ENCODE data around the gene SYNJ2.

The SYNJ2 gene

DNA sequence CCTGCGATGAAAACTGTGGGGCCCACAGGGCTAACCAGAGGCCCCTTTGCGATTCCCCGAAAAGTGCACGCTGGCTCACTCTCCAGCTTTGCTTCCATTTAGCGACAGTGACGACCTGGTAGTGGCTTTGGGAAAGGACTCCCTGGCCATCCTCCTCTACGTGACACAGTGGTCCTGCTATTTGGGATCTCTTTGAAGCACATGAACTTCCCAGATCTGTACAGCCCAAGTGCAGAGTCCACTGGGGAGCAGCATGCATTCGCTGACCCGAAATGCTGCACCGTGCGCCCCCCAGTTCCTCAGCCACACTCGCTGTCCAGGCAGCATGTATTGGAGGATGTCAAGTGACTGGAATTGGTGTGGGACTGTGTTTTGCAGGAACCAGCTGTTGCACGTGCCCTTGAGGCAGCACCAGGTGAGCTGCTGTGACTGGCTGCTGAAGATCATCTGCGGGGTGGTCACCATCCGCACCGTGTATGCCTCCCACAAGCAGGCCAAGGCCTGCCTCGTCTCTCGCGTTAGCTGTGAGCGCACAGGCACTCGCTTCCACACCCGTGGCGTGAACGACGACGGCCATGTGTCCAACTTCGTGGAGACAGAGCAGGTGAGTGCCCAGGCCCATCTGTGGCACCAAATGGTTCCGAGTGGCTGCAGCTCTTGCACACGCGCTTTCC is 51.6 kb downstream of the SYNJ2 start:
- TF ChIP-seq, protein P1, sequence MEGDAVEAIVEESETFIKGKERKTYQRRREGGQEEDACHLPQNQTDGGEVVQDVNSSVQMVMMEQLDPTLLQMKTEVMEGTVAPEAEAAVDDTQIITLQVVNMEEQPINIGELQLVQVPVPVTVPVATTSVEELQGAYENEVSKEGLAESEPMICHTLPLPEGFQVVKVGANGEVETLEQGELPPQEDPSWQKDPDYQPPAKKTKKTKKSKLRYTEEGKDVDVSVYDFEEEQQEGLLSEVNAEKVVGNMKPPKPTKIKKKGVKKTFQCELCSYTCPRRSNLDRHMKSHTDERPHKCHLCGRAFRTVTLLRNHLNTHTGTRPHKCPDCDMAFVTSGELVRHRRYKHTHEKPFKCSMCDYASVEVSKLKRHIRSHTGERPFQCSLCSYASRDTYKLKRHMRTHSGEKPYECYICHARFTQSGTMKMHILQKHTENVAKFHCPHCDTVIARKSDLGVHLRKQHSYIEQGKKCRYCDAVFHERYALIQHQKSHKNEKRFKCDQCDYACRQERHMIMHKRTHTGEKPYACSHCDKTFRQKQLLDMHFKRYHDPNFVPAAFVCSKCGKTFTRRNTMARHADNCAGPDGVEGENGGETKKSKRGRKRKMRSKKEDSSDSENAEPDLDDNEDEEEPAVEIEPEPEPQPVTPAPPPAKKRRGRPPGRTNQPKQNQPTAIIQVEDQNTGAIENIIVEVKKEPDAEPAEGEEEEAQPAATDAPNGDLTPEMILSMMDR (IDR thresholded peaks at IDR 0.05; ENCODE audit: extremely low read depth, missing control alignments), result no peak
- no peak for DNase-seq (ENCODE audit: low spot score)

DNA sequence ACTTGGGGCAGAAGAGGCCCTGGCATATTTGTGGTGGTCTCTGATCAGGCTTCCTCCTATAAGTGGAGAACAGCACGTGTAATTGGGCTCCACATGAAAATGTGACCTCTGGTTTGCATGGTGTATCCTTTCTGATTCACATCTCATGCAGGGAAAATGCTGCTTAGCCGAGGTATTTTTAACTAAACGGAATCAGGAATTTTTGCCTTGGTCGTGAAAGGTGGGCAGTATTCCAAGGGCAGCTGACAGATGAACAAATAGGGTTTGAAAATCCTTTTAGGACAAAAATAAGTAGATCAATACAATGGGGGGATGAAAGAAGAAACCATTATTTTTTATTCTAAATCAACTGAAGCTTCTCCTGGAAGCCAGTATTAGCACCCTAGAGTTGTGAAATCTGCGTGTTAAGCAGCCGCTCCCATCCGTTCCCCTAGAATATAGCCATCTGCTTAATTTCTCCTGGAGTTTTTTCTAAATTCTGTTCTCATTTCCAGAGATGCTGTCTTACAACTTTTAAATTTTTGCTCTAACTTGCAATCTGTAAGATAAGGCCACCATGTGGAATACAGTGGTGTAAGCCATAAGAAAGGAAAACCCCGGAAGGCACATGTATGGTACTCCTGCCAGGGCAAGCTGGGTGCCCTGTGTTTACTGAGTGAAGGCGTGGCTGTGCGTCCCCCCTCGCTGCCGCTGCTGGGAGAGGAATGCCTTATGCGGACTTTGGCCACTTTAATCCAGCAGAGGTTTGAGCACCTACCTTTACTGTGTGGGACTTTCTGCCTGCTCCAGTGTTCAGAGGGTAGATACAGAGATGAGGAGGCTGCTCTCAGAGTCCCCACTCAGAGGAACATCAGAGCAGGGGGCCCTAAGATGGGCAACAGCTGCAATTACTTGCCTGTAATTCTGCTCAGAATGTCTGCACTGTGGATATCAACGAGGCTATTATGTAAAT is 52.4 kb downstream of the SYNJ2 start:
- TF ChIP-seq, protein P1 (IDR thresholded peaks at IDR 0.05; ENCODE audit: extremely low read depth, missing control alignments), result no peak
- no peak for DNase-seq (ENCODE audit: low spot score)

DNA sequence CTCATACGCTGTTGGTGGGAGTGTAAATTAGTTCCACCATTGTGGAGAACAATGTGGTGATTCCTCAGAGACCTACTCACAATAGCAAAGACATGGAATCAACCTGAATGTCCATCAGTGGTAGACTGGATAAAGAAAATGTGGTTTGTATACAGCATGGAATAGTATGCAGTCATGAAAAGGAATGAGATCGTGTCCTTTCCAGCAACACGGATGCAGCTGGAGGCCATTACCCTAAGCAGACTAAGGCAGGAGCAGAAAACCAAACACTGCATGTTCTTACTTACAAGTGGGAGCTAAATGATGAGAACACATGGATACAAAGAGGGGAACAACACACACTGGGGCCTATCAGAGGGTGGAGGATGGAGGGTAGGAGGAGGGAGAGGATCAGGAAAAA is 54.6 kb downstream of the SYNJ2 start:
- no peak for DNase-seq (ENCODE audit: low spot score)
- TF ChIP-seq, protein P1 (IDR thresholded peaks at IDR 0.05; ENCODE audit: extremely low read depth, missing control alignments), result no peak

DNA sequence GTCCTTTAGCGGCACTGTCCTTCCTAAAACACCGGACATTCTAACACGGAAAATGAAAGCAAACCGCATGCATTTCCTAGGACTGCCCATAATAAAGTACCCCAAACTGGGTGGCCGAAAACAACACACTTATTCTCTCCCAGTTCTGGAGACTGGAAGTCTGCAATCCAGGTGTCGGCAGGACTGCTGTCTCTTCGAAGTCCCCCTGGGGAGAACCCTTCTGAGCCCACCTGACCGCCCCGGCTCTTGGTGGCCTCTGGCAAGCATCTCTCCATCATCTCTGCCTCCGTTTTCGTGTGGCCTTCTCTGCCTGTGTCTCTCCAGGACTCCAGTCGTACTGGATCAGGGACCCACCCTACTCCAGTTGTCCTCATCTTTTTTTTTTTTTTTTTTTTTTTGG is 55.4 kb downstream of the SYNJ2 start:
- TF ChIP-seq, protein P1 (IDR thresholded peaks at IDR 0.05; ENCODE audit: extremely low read depth, missing control alignments), result no peak
- DNase-seq (ENCODE audit: low spot score), result no peak

DNA sequence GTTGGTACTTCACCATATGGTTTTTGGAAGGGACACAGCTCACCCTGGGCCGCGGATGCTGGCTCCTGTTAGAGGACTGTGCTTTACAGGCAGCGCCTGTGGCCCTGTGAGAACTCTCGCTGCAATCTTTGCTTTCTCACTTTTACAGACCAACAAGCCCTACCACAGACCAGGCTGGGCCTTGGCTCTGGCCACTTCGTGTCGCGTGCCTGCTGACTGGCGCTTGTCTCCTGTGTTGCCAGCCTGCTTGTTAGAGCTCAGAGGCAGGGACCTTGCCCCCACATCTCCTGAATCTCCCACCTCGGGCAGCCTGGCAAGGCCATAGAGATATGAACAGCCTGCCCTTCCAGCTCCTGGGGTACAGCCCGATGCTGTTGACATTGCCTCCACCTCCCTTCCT is 56.1 kb downstream of the SYNJ2 start:
- DNase-seq (ENCODE audit: low spot score), result no peak
- TF ChIP-seq, protein P1 (IDR thresholded peaks at IDR 0.05; ENCODE audit: extremely low read depth, missing control alignments), result no peak

DNA sequence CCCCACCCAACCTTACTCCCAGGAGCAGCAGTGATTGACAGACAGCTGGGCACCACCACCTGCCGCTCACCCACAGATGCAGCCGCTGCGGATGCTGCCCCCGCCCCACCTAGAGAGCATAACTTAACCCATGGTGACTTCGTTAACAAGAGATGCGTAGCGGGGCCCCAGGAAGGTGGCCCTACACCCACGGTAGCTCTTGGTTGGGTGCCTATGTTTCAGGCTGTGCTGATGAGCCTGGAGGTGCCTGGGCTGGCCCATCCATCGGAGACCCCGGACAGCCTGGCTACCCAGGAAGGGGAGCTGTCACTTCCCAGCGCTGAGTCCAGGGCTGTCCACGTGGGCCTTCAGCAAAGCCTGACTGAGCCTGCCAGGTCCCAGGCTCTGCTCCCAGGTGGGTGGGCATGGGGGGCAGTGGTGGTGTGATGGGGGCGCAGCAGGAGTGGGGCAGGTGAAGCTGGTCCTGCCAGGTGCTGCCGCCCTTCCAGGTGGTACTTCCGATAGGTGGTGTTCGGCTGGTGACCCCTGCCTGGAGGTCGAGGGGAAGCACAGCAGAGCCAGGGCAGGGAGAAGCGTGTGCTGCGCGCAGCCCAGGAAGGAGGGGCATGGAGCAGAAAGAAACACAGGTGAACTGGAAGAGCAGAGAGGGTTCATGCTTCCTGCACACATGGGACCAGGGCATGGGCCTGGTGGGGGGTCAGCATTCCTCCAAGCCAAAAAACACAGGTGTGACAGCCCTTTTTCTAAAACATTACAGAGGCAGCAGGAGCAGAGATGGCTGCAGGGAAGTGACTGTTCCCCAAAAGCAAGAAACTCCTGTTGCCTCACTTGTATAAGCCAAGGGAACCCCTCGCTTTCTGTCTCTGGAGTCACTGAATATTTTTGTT is 56.9 kb downstream of the SYNJ2 start:
- TF ChIP-seq, protein P1 (IDR thresholded peaks at IDR 0.05; ENCODE audit: extremely low read depth, missing control alignments), result no peak
- DNase-seq (ENCODE audit: low spot score), result no peak

All from GM20000 (cell line).